GM12878 (cell line): Measurements from ENCODE around the gene EIF5B. TPM values are rescaled to one million over a fixed set of nuclear protein-coding genes. Genes with fewer than 3 reads are reported as not detected.

ENCODE experiments used
- ATAC-seq: fragments of 200-7000 bp; cut with Tn5 transposase; 3 replicates; pipeline ENCODE4 v1.9.1; 2020; ENCODE audit warnings: mild to moderate bottlenecking, moderate library complexity
- BruUV-seq: library from RNA; stranded (reverse); fragments of 400-500 nt; replicated peaks from 2 replicates; lab custom pipeline; 2021; lab: Mats Ljungman, UMichigan
- CTCF ChIA-PET: fragments of 300-600 bp; sonication (Branson Sonifier 250); formaldehyde crosslinking; extraction: SDS; loops from one replicate; lab custom pipeline; 2021; ENCODE audit warnings: inconsistent platforms; lab: Yijun Ruan, JAX
- POLR2A ChIA-PET: fragments of 350-600 bp; formaldehyde crosslinking; extraction: SDS; loops from one replicate; lab custom pipeline; 2021; ENCODE audit warnings: inconsistent platforms; lab: Charles Lee
- RAD21 ChIA-PET: fragments of 300-600 bp; sonication (Branson Sonifier 250); formaldehyde crosslinking; loops from one replicate; lab custom pipeline; 2023; ENCODE audit warnings: antibody characterized with exemption; ENCODE audit not compliant: unreplicated experiment; lab: Charles Lee
- SMC1A ChIA-PET: fragments of 300-600 bp; sonication (Branson Sonifier 250); formaldehyde crosslinking; loops from one replicate; lab custom pipeline; 2023; ENCODE audit not compliant: unreplicated experiment, uncharacterized antibody; lab: Charles Lee
- DNase-seq: peaks from one replicate; pipeline ENCODE4 v3.0.0-alpha.2; 2011; ENCODE audit warnings: low read depth, low spot score
- FAIRE-seq: peaks from 3 replicates; lab custom pipeline; 2011; peaks lifted over from hg19 to GRCh38; lab: Jason Lieb, UNC
- H2AFZ ChIP-seq: 2 replicates; pipeline ENCODE4 v1.6.0; 2011; ENCODE audit warnings: low read depth, low read length, control low read depth; ENCODE audit not compliant: control insufficient read depth
- H3K27ac ChIP-seq: 2 replicates; pipeline ENCODE4 v1.5.1; 2011; ENCODE audit warnings: control low read depth; ENCODE audit not compliant: control insufficient read depth, insufficient read depth
- H3K27me3 ChIP-seq, 2 experiments: replicated peaks in 1 of 2; 2 replicates each; pipeline versions ENCODE4 v1.6.0 to v1.6.1; 2011; ENCODE audit warnings: low read length in 1 of 2; ENCODE audit not compliant: control insufficient read depth in 2 of 2, insufficient read depth in 2 of 2
- H3K36me3 ChIP-seq, 2 experiments: 2 replicates each; pipeline ENCODE4 v1.5.1; 2011; ENCODE audit warnings: low read length in 1 of 2; ENCODE audit not compliant: control insufficient read depth in 2 of 2, insufficient read depth in 2 of 2
- H3K4me1 ChIP-seq: 2 replicates; pipeline ENCODE4 v1.6.1; 2011; ENCODE audit warnings: mild to moderate bottlenecking, low read length, moderate library complexity, mixed read lengths; ENCODE audit not compliant: control insufficient read depth, insufficient read depth
- H3K4me2 ChIP-seq: 2 replicates; pipeline ENCODE4 v1.6.0; 2011; ENCODE audit warnings: control low read depth; ENCODE audit not compliant: control insufficient read depth, insufficient read depth
- H3K4me3 ChIP-seq: fragments of 200-600 bp; sonication (generic); 2 replicates; pipeline ENCODE4 v1.5.1; 2016
- H3K79me2 ChIP-seq: 2 replicates; pipeline ENCODE4 v1.6.0; 2011; ENCODE audit warnings: low read length; ENCODE audit not compliant: control insufficient read depth, insufficient read depth
- H3K9ac ChIP-seq: 2 replicates; pipeline ENCODE4 v1.8.0; 2011; ENCODE audit warnings: low read length, control low read depth, mixed read lengths; ENCODE audit not compliant: control insufficient read depth, insufficient read depth
- H3K9me3 ChIP-seq: replicated peaks from 3 replicates; pipeline ENCODE4 v1.5.1; 2011; ENCODE audit warnings: mild to moderate bottlenecking, low read length; ENCODE audit not compliant: control insufficient read depth, insufficient read depth
- H4K20me1 ChIP-seq: 2 replicates; pipeline ENCODE4 v1.6.0; 2011; ENCODE audit not compliant: control insufficient read depth, insufficient read depth
- BCL3 ChIP-seq: IDR thresholded peaks from 2 replicates; pipeline ENCODE4 v1.6.1; 2011; ENCODE audit warnings: borderline replicate concordance, low read depth, mild to moderate bottlenecking, moderate library complexity, low read length; ENCODE audit not compliant: insufficient read depth, poor library complexity, severe bottlenecking
- E4F1 ChIP-seq: fragments of 450-650 bp; IDR thresholded peaks from 2 replicates; pipeline ENCODE4 v1.6.1; 2018; ENCODE audit warnings: borderline replicate concordance, mild to moderate bottlenecking; ENCODE audit not compliant: partially characterized antibody
- NBN ChIP-seq: fragments of 450-650 bp; IDR thresholded peaks from 2 replicates; pipeline ENCODE4 v1.6.1; 2016
- POLR2A ChIP-seq: IDR thresholded peaks from 2 replicates; pipeline ENCODE4 v1.6.1; 2011; ENCODE audit warnings: low read depth, mild to moderate bottlenecking, low read length
- PRDM15 ChIP-seq: fragments of 450-650 bp; formaldehyde crosslinking; IDR thresholded peaks from 2 replicates; pipeline ENCODE4 v1.4.0; 2020; ENCODE audit warnings: mild to moderate bottlenecking, moderate library complexity
- STAT3 ChIP-seq: IDR thresholded peaks from 2 replicates; pipeline ENCODE4 v1.6.1; 2011; ENCODE audit warnings: low read depth, low read length, improper control_type of control experiment
- SUZ12 ChIP-seq: fragments of 200-600 bp; sonication (generic); IDR thresholded peaks from one replicate; pipeline ENCODE4 v1.6.1; 2018; ENCODE audit warnings: antibody characterized with exemption, mild to moderate bottlenecking; ENCODE audit not compliant: unreplicated experiment
- TAF1 ChIP-seq: IDR thresholded peaks from 2 replicates; pipeline ENCODE4 v1.6.1; 2011; ENCODE audit warnings: mild to moderate bottlenecking, low read depth, low read length, borderline replicate concordance
- ZBTB4 ChIP-seq: fragments of 450-650 bp; formaldehyde crosslinking; IDR thresholded peaks from 2 replicates; pipeline ENCODE4 v1.4.0; 2022; ENCODE audit warnings: mild to moderate bottlenecking, moderate library complexity
- ZNF622 ChIP-seq: fragments of 450-650 bp; IDR thresholded peaks from 2 replicates; pipeline ENCODE4 v1.6.1; 2017; ENCODE audit warnings: mild to moderate bottlenecking, inconsistent platforms
- ZSCAN29 ChIP-seq: fragments of 450-650 bp; IDR thresholded peaks from 2 replicates; pipeline ENCODE4 v1.6.1; 2017; ENCODE audit warnings: mild to moderate bottlenecking, moderate library complexity
- ZZZ3 ChIP-seq: IDR thresholded peaks from 2 replicates; pipeline ENCODE4 v1.6.1; 2011; ENCODE audit warnings: low read depth; ENCODE audit not compliant: control insufficient read depth, insufficient read length
- WGBS: methylation state at CpG from one replicate; pipeline ENCODE4 v1.1.6; 2016; ENCODE audit warnings: low lambda C conversion rate; ENCODE audit not compliant: insufficient replicate concordance, insufficient coverage; ENCODE audit errors: missing lambda C conversion rate; 5-methylcytosine and 5-hydroxymethylcytosine counted together
- in situ Hi-C: fragments of 300-500 bp; cut with MboI; formaldehyde crosslinking; loops from 9 replicates; pipeline ENCODE4 v1.14.3; 2018; ENCODE audit warnings: mixed read lengths
- intact Hi-C: fragments of 100-400 bp; cut with micrococcal nuclease; formaldehyde crosslinking; loops from one replicate; pipeline ENCODE4 v1.14.2; 2022; ENCODE audit not compliant: unreplicated experiment
- polyA plus RNA-seq, 11 experiments: library from polyadenylated mRNA; depleted of rRNA in 4 of 11; unstranded in 6 of 11; stranded (reverse) in 5 of 11; fragments of >200 nt; fragmentation: Nextera tagmentation in 4 of 11; fragmentation: Illumina TruSeq in 1 of 11; extraction: Ambion mirVana in 4 of 11; extraction: Trizol in 1 of 11; gene quantifications; 1 replicate in 1 of 11; 2 replicates in 10 of 11; pipeline versions ENCODE4 v1.2.1 to v1.2.3, GENCODE V29; 2011 to 2016; ENCODE audit warnings: inconsistent platforms in 2 of 11, missing spikeins in 2 of 11, low read depth in 1 of 11
- total RNA-seq, 4 experiments: library from RNA; depleted of rRNA in 3 of 4; stranded (reverse); fragments of >200 nt in 3 of 4; fragmentation: Illumina TruSeq in 1 of 4; extraction: Trizol in 1 of 4; gene quantifications; 2 replicates each; pipeline versions ENCODE4 v1.2.1 to v1.2.3, GENCODE V29; 2013 to 2021

EIF5B gene
- total and polyA plus RNA-seq, 10 of the 15 experiments (the other 5 are each of a cell fraction or from before 2014, with no cell fraction given), result 21.7 to 119 (median 40.8) TPM

- Histone ChIP-seq H3K27me3 (no peaks in the 10 kb centered on the region), H3K4me1 (no peaks in the 10 kb centered on the region), H3K4me2 (no peak overlapping the region), H3K27ac (no peak overlapping the region), H3K9ac (no peak overlapping the region), H3K4me3 (no peak overlapping the region), H3K79me2 (no peaks in the 10 kb centered on the region), H2AFZ (no peak overlapping the region), H3K36me3 (peaks cover 13 to 44% of the 10 kb centered on the region in 2 experiments), H3K9me3 (no peaks in the 10 kb centered on the region), H4K20me1 (no peaks in the 10 kb centered on the region)
- intact Hi-C loops, result no loop called here
- ATAC-seq, result no peak
- ChIA-PET CTCF (no interaction called here), SMC1A (interaction anchor here (1.2 kb wide), 1 partner anchor 11 kb away, joined by 3 read pairs; no protein-coding TSS in a partner anchor), POLR2A (no interaction called here), RAD21 (no interaction called here)
- FAIRE-seq, result no peak
- no TSS peak for BruUV-seq
- no peak for DNase-seq
- WGBS, result 98% methylated on average over 3 of the region's 3 CpGs
- in situ Hi-C loops, result no loop called here
- TF ChIP-seq SUZ12, result no peak
- TF ChIP-seq POLR2A, result no peak
- TF ChIP-seq ZNF622, result no peak
- no peak for TF ChIP-seq E4F1
- TF ChIP-seq STAT3, result no peak
- TF ChIP-seq ZSCAN29, result no peak
- no peak for TF ChIP-seq PRDM15 (CRISPR knock-in tag)
- TF ChIP-seq NBN, result no peak
- no peak for TF ChIP-seq ZBTB4
- TF ChIP-seq TAF1, result no peak
- no peak for TF ChIP-seq BCL3
- TF ChIP-seq ZZZ3, result no peak
Observed at GRCh38 chr2:99395589-99396130, 58.5 kb downstream of the EIF5B start.
